Spinal cord (tissue), 10 donors: Measurements from ENCODE around the gene PRKCE. TPM values are rescaled to one million over a fixed set of nuclear protein-coding genes. Genes with fewer than 3 reads are reported as not detected.

ENCODE experiments used
- DNase-seq, 6 donors: peaks; one replicate each; pipeline versions ENCODE4 v3.0.0 to v3.0.0-alpha.2; 2013 to 2015; ENCODE audit warnings: low spot score in 6 of 6, low read depth in 4 of 6
- H3K27ac ChIP-seq: one replicate; pipeline ENCODE4 v1.5.1; 2013; ENCODE audit warnings: low read depth, low read length, control low read depth
- H3K27me3 ChIP-seq: one replicate; pipeline ENCODE4 v1.6.1; 2013; ENCODE audit warnings: low read length; ENCODE audit not compliant: control insufficient read depth, insufficient read depth
- H3K36me3 ChIP-seq: one replicate; pipeline ENCODE4 v1.6.1; 2013; ENCODE audit warnings: low read length; ENCODE audit not compliant: control insufficient read depth, insufficient read depth
- H3K4me1 ChIP-seq: one replicate; pipeline ENCODE4 v1.6.1; 2013; ENCODE audit warnings: low read length; ENCODE audit not compliant: control insufficient read depth, insufficient read depth
- H3K4me3 ChIP-seq: one replicate; pipeline ENCODE4 v1.5.1; 2013; ENCODE audit warnings: low read depth, low read length, control low read depth
- H3K9me3 ChIP-seq: one replicate; pipeline ENCODE4 v1.6.1; 2013; ENCODE audit warnings: low read length; ENCODE audit not compliant: control insufficient read depth, insufficient read depth
- WGBS: methylation state at CpG from one replicate; pipeline ENCODE4 v1.1.5; 2013; ENCODE audit warnings: missing lambda C conversion rate; ENCODE audit not compliant: insufficient coverage; 5-methylcytosine and 5-hydroxymethylcytosine counted together
- polyA plus RNA-seq, 2 donors: library from polyadenylated mRNA; unstranded; fragments of 120-200 nt; gene quantifications; one replicate each; pipeline ENCODE4 v1.2.1, GENCODE V29; 2013; ENCODE audit not compliant: insufficient read length in 2 of 2
- total RNA-seq, 2 donors: library from RNA; depleted of rRNA in 1 of 2; stranded (reverse); fragments of 120-200 nt in 1 of 2; fragments of >200 nt in 1 of 2; gene quantifications; one replicate each; pipeline versions ENCODE4 v1.2.3 to v1.2.4, GENCODE V29; 2013 to 2014
- donor health status: healthy.

PRKCE gene
- total and polyA plus RNA-seq, 4 donors: 22.9 to 48.5 (median 37.4) TPM

- H3K4me1 ChIP-seq: no peaks in the 10 kb centered on the region
- no peaks in the 10 kb centered on the region for H3K27me3 ChIP-seq
- H3K9me3 ChIP-seq: no peaks in the 10 kb centered on the region
- H3K4me3 ChIP-seq: no peak overlapping the region
- no peak for DNase-seq
- H3K27ac ChIP-seq: no peak overlapping the region
- WGBS: no CpG with 5 or more reads among the region's 7 CpGs
- no peaks in the 10 kb centered on the region for H3K36me3 ChIP-seq
These were observed 389.2 kb downstream of the PRKCE start for GRCh38 chr2:46040563-46041155.

- no peaks in the 10 kb centered on the region for H3K9me3 ChIP-seq
- no peak overlapping the region for H3K27ac ChIP-seq
- DNase-seq: no peak
- no CpG with 5 or more reads among the region's 2 CpGs for WGBS
- H3K4me1 ChIP-seq: no peaks in the 10 kb centered on the region
- H3K4me3 ChIP-seq: no peak overlapping the region
- no peaks in the 10 kb centered on the region for H3K36me3 ChIP-seq
- no peaks in the 10 kb centered on the region for H3K27me3 ChIP-seq
These were observed 390.0 kb downstream of the PRKCE start for GRCh38 chr2:46041434-46041833.

DNA sequence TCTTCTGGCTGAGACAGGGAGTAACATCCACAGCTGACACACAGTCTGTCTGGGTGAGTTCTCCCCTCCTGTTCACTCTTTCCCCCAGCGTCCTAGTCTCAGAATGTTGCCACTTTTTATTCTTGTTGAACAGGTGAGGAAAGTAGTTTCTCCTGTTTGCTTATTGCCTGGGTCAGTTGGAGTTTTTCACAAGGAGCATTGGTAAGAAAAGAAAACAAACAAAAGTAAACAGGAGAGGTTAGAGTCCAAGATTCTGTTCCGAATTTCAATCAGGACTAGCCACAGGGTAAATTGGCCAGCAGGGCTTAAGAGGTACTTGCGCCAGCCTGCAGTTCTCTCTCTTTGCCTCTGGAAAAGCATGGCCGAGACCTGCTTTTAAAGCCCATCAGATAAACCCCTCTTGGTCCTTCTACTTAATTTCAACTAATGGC is 390.7 kb downstream of the PRKCE start:
- Histone ChIP-seq H3K9me3 (no peaks in the 10 kb centered on the region), H3K4me1 (no peaks in the 10 kb centered on the region), H3K27ac (no peak overlapping the region), H3K36me3 (no peaks in the 10 kb centered on the region), H3K27me3 (no peaks in the 10 kb centered on the region), H3K4me3 (no peak overlapping the region)
- WGBS: 73% methylated on average over 2 of the region's 4 CpGs
- DNase-seq: no peak

DNA sequence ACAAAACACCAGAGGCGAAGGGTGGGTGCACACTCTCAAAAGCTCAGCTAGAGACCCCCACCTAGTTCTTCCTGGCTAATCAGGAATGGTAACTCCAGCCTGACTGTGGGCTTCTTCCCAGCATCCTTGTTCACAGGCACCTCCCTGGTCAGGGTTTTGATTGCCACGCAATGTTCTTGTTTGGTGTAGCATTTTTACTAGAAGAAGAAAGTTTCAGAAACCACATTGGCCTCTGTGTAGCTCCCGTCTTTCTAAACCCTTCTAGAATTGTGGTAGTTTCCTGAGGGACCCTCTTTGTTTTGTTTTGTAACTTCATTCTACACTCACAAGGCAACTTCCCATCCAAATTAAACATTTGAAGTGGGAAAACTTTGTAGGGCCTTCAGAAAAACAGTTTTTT is 391.2 kb downstream of the PRKCE start:
- WGBS: no CpG with 5 or more reads among the region's 3 CpGs
- H3K27me3 ChIP-seq: no peaks in the 10 kb centered on the region
- no peak for DNase-seq
- no peaks in the 10 kb centered on the region for H3K36me3 ChIP-seq
- H3K27ac ChIP-seq: no peak overlapping the region
- H3K9me3 ChIP-seq: no peaks in the 10 kb centered on the region
- no peaks in the 10 kb centered on the region for H3K4me1 ChIP-seq
- H3K4me3 ChIP-seq: no peak overlapping the region

GRCh38 chr2:46045888-46046287 is 394.4 kb downstream of the PRKCE start:
- no peak for DNase-seq
- no peaks in the 10 kb centered on the region for H3K9me3 ChIP-seq
- H3K36me3 ChIP-seq: no peaks in the 10 kb centered on the region
- no peak overlapping the region for H3K27ac ChIP-seq
- no peaks in the 10 kb centered on the region for H3K27me3 ChIP-seq
- no peaks in the 10 kb centered on the region for H3K4me1 ChIP-seq
- no peak overlapping the region for H3K4me3 ChIP-seq

DNA sequence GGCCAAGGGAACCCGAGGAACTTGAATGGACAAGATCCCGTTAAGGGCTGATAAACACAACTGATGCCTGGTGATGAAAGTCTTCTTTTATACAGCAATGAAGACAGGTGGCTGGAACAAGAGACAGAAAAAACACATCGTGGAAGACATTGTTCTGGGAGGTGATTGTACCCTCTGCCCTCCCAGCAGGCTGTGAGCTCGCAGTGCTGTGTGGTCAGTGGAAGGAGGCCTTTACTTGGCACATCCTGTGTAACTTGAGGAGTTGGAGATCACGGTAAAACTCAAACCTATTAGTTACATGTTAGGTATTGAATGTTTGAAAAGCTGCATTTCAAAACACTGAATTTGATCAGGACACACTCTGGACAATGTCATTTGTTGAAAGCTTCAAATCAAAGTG is 395.8 kb downstream of the PRKCE start:
- no peaks in the 10 kb centered on the region for H3K27me3 ChIP-seq
- H3K27ac ChIP-seq: no peak overlapping the region
- H3K36me3 ChIP-seq: no peaks in the 10 kb centered on the region
- H3K4me1 ChIP-seq: no peaks in the 10 kb centered on the region
- DNase-seq: no peak
- H3K9me3 ChIP-seq: no peaks in the 10 kb centered on the region
- 59% methylated on average over 3 of the region's 5 CpGs for WGBS
- no peak overlapping the region for H3K4me3 ChIP-seq

GRCh38 chr2:46048693-46049092 is 397.2 kb downstream of the PRKCE start:
- no peak for DNase-seq
- 100% methylated on average over 1 of the region's 2 CpGs for WGBS
- Histone ChIP-seq H3K9me3 (no peaks in the 10 kb centered on the region), H3K27ac (no peak overlapping the region), H3K4me3 (no peak overlapping the region), H3K27me3 (no peaks in the 10 kb centered on the region), H3K4me1 (no peaks in the 10 kb centered on the region), H3K36me3 (no peaks in the 10 kb centered on the region)

- Histone ChIP-seq H3K36me3 (peaks cover 1% of the 10 kb centered on the region), H3K27ac (no peak overlapping the region), H3K9me3 (no peaks in the 10 kb centered on the region), H3K4me1 (no peaks in the 10 kb centered on the region), H3K4me3 (no peak overlapping the region), H3K27me3 (no peaks in the 10 kb centered on the region)
- 87% methylated on average over 3 of the region's 8 CpGs for WGBS
- DNase-seq: no peak
These were observed 398.6 kb downstream of the PRKCE start for GRCh38 chr2:46050027-46050426.

DNA sequence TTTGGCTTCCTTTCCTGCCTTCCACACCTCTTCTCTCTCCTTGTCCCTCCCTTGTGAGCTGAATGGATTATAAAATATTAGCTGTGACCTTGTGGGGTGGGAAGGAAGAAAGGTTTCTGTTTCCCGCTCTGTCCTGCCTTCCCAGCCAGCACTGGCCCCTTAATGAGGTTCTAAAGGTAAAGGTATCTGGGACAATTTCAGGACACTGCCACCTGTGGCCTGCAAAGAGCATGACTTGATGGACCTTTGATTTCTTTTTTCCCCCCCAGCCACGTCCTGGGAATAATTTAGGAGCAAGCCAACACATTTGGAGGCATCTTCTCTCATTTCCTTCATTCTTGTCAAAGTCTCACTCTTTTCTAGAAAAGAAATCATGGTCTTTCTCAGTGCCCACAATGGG is 399.0 kb downstream of the PRKCE start:
- DNase-seq: no peak
- 88% methylated on average over 1 of the region's 2 CpGs for WGBS
- no peak overlapping the region for H3K4me3 ChIP-seq
- H3K9me3 ChIP-seq: no peaks in the 10 kb centered on the region
- H3K36me3 ChIP-seq: peaks cover 4% of the 10 kb centered on the region
- no peak overlapping the region for H3K27ac ChIP-seq
- H3K27me3 ChIP-seq: no peaks in the 10 kb centered on the region
- H3K4me1 ChIP-seq: no peaks in the 10 kb centered on the region

DNA sequence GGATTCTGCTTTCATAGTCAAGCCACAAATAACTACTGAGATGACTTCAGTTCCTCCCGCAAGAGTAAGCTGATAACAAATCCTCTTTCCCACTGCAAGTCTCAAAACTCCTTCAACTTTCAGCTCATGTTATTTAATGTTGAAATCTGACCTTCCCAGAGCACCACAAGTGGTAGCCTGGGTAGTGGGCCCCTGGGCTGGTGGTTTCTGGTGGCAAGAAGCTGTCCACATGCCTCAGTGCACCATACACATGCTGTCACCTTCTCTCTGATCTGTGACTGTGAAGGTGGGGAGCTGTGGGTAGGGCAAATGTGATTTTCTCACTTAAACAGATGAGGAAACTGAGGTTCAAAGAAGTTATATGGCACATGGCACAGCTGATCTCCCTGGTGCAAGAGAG is 399.6 kb downstream of the PRKCE start:
- Histone ChIP-seq H3K27me3 (no peaks in the 10 kb centered on the region), H3K4me1 (no peaks in the 10 kb centered on the region), H3K27ac (no peak overlapping the region), H3K36me3 (peaks cover 4% of the 10 kb centered on the region), H3K9me3 (no peaks in the 10 kb centered on the region), H3K4me3 (no peak overlapping the region)
- no CpG with 5 or more reads among the region's 1 CpG for WGBS
- DNase-seq: no peak
